Neural cell (in vitro differentiated cells): ENCODE results near the gene INF2. TPM values are rescaled to one million over a fixed set of nuclear protein-coding genes. Genes with fewer than 3 reads are reported as not detected.

Source experiments
- H2AFZ ChIP-seq: fragments of 200-600, 300-800 bp; sonication (generic), shearing (Covaris generic); 2 replicates; pipeline ENCODE4 v1.6.0; 2014; ENCODE audit warnings: low read depth, mild to moderate bottlenecking, antibody characterized with exemption, low read length, moderate library complexity
- H3F3A ChIP-seq: fragments of 200-600 bp; shearing (Covaris generic); 2 replicates; pipeline ENCODE4 v1.6.1; 2016; ENCODE audit warnings: mild to moderate bottlenecking, moderate library complexity, mixed read lengths, antibody characterized with exemption, low read length; ENCODE audit not compliant: insufficient read depth, poor library complexity, severe bottlenecking
- H3K27ac ChIP-seq: fragments of 200-600, 300-800 bp; sonication (generic), shearing (Covaris generic); 2 replicates; pipeline ENCODE4 v1.5.1; 2014; ENCODE audit warnings: mild to moderate bottlenecking, low read length, moderate library complexity
- H3K27me3 ChIP-seq: fragments of 300-800, 200-600 bp; sonication (generic), shearing (Covaris generic); 2 replicates; pipeline ENCODE4 v1.6.0; 2014; ENCODE audit warnings: mild to moderate bottlenecking, low read depth, low read length, moderate library complexity; ENCODE audit not compliant: insufficient read depth
- H3K36me3 ChIP-seq: fragments of 300-800, 200-600 bp; sonication (generic), shearing (Covaris generic); 2 replicates; pipeline ENCODE4 v1.5.1; 2014; ENCODE audit warnings: mild to moderate bottlenecking, antibody characterized with exemption, low read length, moderate library complexity; ENCODE audit not compliant: insufficient read depth
- H3K4me2 ChIP-seq: fragments of 300-800, 200-600 bp; sonication (generic), shearing (Covaris generic); 2 replicates; pipeline ENCODE4 v1.6.0; 2014; ENCODE audit warnings: mild to moderate bottlenecking, low read length
- H3K4me3 ChIP-seq: fragments of 300-800, 200-600 bp; sonication (generic), shearing (Covaris generic); 2 replicates; pipeline ENCODE4 v1.5.1; 2014; ENCODE audit warnings: mild to moderate bottlenecking, low read length, moderate library complexity
- H3K79me2 ChIP-seq: fragments of 200-600 bp; shearing (Covaris generic); replicated peaks from 2 replicates; pipeline ENCODE4 v1.6.0; 2014; ENCODE audit warnings: mild to moderate bottlenecking, low read length, moderate library complexity; ENCODE audit not compliant: insufficient read depth
- H3K9ac ChIP-seq: fragments of 300-800, 200-600 bp; sonication (generic), shearing (Covaris generic); 2 replicates; pipeline ENCODE4 v1.6.1; 2016; ENCODE audit warnings: mild to moderate bottlenecking, low read length, mixed read lengths
- H3K9me2 ChIP-seq: fragments of 200-600 bp; shearing (Covaris generic); 2 replicates; pipeline ENCODE4 v1.6.1; 2016; ENCODE audit warnings: mild to moderate bottlenecking, low read length, mixed read lengths; ENCODE audit not compliant: insufficient read depth
- H3K9me3 ChIP-seq: fragments of 200-600, 300-800 bp; sonication (generic), shearing (Covaris generic); 2 replicates; pipeline ENCODE4 v1.6.1; 2016; ENCODE audit warnings: mild to moderate bottlenecking, mixed run types, low read length, moderate library complexity, mixed read lengths
- H4K20me1 ChIP-seq: fragments of 200-600 bp; shearing (Covaris generic); 2 replicates; pipeline ENCODE4 v1.6.1; 2016; ENCODE audit warnings: mild to moderate bottlenecking, mixed run types; ENCODE audit not compliant: insufficient read depth
- EP300 ChIP-seq: fragments of 450-650 bp; conservative IDR thresholded peaks from 2 replicates; pipeline ENCODE4 v1.6.1; 2014; ENCODE audit warnings: antibody characterized with exemption, mild to moderate bottlenecking, moderate library complexity; ENCODE audit not compliant: poor library complexity, severe bottlenecking
- EZH2 ChIP-seq: fragments of 200-600, 300-800 bp; shearing (Covaris generic), sonication (generic); IDR thresholded peaks from 2 replicates; pipeline ENCODE4 v1.6.1; 2014; ENCODE audit warnings: antibody characterized with exemption, low read length, borderline replicate concordance, mild to moderate bottlenecking; ENCODE audit not compliant: insufficient read depth, poor library complexity, severe bottlenecking
- MXI1 ChIP-seq: fragments of 450-650 bp; conservative IDR thresholded peaks from 2 replicates; pipeline ENCODE4 v1.6.1; 2014; ENCODE audit warnings: antibody characterized with exemption, mild to moderate bottlenecking; ENCODE audit not compliant: poor library complexity, severe bottlenecking
- POLR2AphosphoS5 ChIP-seq: IDR thresholded peaks from 2 replicates; pipeline ENCODE4 v1.6.1; 2012
- RAD21 ChIP-seq: fragments of 450-650 bp; conservative IDR thresholded peaks from 2 replicates; pipeline ENCODE4 v1.6.1; 2014; ENCODE audit warnings: antibody characterized with exemption, mild to moderate bottlenecking, moderate library complexity
- SMC3 ChIP-seq: fragments of 450-650 bp; conservative IDR thresholded peaks from 2 replicates; pipeline ENCODE4 v1.6.1; 2014; ENCODE audit warnings: antibody characterized with exemption, mild to moderate bottlenecking, moderate library complexity; ENCODE audit not compliant: poor library complexity
- TAF1 ChIP-seq: IDR thresholded peaks from 2 replicates; pipeline ENCODE4 v1.6.1; 2012; ENCODE audit warnings: low read depth
- polyA minus RNA-seq: library from RNA; depleted of rRNA, polyadenylated mRNA; stranded (reverse); fragments of >200 nt; gene quantifications from 2 replicates; pipeline ENCODE4 v1.2.3, GENCODE V29; 2014
- polyA plus RNA-seq: library from polyadenylated mRNA; depleted of rRNA; stranded (reverse); fragments of >200 nt; gene quantifications from 2 replicates; pipeline ENCODE4 v1.2.3, GENCODE V29; 2014
- TF ChIP-seq, protein P1 (sequence below): fragments of 450-650 bp; IDR thresholded peaks from 2 replicates; pipeline ENCODE4 v1.5.1; 2014; ENCODE audit warnings: antibody characterized with exemption, mild to moderate bottlenecking, moderate library complexity; ENCODE audit not compliant: poor library complexity, severe bottlenecking

The INF2 gene
- polyA plus RNA-seq = 0.02 and 0.08 TPM in 2 replicates
- not detected in 2 replicates for polyA minus RNA-seq

DNA sequence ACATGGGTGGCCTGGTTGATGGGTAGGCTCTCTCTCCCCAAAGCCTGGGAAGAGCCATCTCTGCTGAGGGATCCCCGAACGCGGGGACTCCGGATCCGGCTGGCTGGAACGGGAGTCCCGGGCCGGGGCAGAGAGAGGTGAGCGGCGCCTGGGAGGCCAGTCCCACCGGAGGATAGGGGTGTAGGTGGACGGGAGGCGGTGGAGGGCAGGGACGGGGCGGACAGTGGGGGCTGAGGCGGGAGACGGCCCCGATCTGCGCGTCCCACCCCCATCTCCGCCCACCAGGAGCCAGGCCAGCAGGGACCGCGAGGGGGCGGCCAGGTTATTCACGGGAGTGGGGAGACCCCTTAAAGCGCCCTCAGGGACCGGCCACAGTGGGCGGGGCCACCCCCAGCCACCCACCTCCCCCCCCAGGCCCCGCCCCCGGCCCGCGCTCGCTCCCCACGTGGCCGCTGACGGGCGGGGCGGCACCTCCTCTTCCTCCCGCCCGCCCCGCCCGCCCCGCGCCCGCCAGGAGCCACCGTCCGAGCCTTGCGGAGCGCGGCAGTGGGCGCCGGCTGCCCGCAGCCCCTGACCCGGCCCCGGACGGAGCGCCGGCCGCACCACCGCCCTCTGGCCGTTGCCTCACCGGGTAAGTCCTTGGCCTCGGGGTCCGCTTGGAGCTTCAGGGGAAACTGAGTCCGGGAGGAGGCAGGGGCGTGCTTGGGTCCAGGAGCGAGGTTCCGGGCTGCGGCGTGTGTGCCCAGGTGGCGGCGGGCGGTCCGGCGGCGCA, at the start of gene INF2:
TSS of gene INF2 (plus strand) at position 510 of the 772 bp plus-strand sequence. CDS start 11,748 bp downstream, outside the sequence.
- Histone ChIP-seq H3K27ac (no peak within 1 kb of the TSS), H3K79me2 (no peaks in the 10 kb centered on the region), H3F3A (no peaks in the 10 kb centered on the region)

DNA sequence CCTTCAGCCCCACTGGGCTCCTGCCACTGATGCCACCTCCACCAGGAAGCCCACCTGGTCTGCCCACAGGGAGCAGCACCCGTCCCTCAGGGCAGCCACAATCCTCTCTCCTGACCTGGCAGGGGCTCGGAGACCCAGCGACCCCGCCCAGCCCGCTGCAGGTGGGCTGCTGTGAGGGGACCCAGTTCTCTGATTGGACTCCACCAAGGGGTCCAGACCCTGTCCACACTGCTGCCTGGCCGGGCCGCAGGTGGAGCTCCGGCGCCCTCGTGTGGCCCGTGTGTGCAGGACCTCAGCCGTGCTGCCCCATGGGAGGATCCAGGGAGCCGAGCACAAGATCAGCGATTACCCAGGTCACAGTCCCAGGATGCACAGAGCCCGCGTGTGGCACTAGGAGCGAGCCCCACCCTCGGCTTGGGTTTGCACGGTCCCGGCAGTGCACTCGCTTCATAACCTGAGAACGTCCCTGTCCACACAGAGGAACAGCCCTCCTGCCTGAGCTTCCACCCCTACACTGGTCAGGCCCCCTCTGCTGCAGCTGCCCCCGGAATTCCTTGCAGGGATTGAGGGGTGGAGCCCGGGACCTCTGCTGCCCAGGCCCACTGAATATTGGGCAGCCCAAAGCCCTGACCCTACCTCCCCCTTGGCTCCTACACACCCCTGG, 49.4 kb upstream of the INF2 start:
- Histone ChIP-seq H3K4me3 (no peak overlapping the region), H3K4me2 (no peak overlapping the region), H3F3A (no peaks in the 10 kb centered on the region), H3K27ac (no peak overlapping the region), H3K27me3 (no peaks in the 10 kb centered on the region), H3K9ac (no peak overlapping the region), H3K36me3 (no peaks in the 10 kb centered on the region), H3K79me2 (no peaks in the 10 kb centered on the region), H3K9me2 (no peaks in the 10 kb centered on the region), H2AFZ (no peak overlapping the region), H4K20me1 (no peaks in the 10 kb centered on the region), H3K9me3 (no peaks in the 10 kb centered on the region)
- TF ChIP-seq TAF1 (no peak), RAD21 (peak; percentile 90), SMC3 (peak; percentile 89)
- TF ChIP-seq, protein P1, sequence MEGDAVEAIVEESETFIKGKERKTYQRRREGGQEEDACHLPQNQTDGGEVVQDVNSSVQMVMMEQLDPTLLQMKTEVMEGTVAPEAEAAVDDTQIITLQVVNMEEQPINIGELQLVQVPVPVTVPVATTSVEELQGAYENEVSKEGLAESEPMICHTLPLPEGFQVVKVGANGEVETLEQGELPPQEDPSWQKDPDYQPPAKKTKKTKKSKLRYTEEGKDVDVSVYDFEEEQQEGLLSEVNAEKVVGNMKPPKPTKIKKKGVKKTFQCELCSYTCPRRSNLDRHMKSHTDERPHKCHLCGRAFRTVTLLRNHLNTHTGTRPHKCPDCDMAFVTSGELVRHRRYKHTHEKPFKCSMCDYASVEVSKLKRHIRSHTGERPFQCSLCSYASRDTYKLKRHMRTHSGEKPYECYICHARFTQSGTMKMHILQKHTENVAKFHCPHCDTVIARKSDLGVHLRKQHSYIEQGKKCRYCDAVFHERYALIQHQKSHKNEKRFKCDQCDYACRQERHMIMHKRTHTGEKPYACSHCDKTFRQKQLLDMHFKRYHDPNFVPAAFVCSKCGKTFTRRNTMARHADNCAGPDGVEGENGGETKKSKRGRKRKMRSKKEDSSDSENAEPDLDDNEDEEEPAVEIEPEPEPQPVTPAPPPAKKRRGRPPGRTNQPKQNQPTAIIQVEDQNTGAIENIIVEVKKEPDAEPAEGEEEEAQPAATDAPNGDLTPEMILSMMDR = peak; percentile 90

More for the DNA sequence above, at the start of gene INF2:
- Histone ChIP-seq H3K9me3 (no peaks in the 10 kb centered on the region), H3K27me3 (peaks cover 5% of the 10 kb centered on the region), H3K9me2 (no peaks in the 10 kb centered on the region), H3K4me3 (peak within 1 kb of the TSS; percentile 45), H4K20me1 (no peaks in the 10 kb centered on the region), H3K36me3 (no peaks in the 10 kb centered on the region), H3K9ac (no peak within 1 kb of the TSS), H2AFZ (no peak within 1 kb of the TSS), H3K4me2 (no peak within 1 kb of the TSS)
- TF ChIP-seq, protein P1 = no peak
- TF ChIP-seq POLR2AphosphoS5 (no peak), RAD21 (no peak), SMC3 (no peak), EZH2 (no peak), EP300 (no peak), MXI1 (no peak), TAF1 (no peak)
